Smooth muscle cell (in vitro differentiated cells): Measurements from ENCODE around the gene SDF2L1. TPM values are rescaled to one million over a fixed set of nuclear protein-coding genes. Genes with fewer than 3 reads are reported as not detected.

Source experiments
- DNase-seq: peaks from one replicate; lab custom pipeline; 2025; ENCODE audit not compliant: unreplicated experiment; lab: John Stamatoyannopoulos, UW
- H2AFZ ChIP-seq: fragments of 200-600 bp; sonication (generic); 2 replicates; pipeline ENCODE4 v1.6.0; 2016; ENCODE audit warnings: antibody characterized with exemption, low read depth, mild to moderate bottlenecking
- H3F3A ChIP-seq: fragments of 200-600 bp; sonication (generic); 2 replicates; pipeline ENCODE4 v1.6.0; 2017; ENCODE audit warnings: antibody characterized with exemption, low read depth
- H3K27ac ChIP-seq: fragments of 200-600 bp; sonication (generic); 2 replicates; pipeline ENCODE4 v1.5.1; 2016; ENCODE audit warnings: low read depth, mild to moderate bottlenecking
- H3K27me3 ChIP-seq: fragments of 200-600 bp; sonication (generic); 2 replicates; pipeline ENCODE4 v1.6.1; 2016; ENCODE audit warnings: low read depth, mild to moderate bottlenecking
- H3K36me3 ChIP-seq: fragments of 200-600 bp; sonication (generic); 2 replicates; pipeline ENCODE4 v1.5.1; 2016; ENCODE audit warnings: low read depth
- H3K4me1 ChIP-seq: fragments of 200-600 bp; sonication (generic); 2 replicates; pipeline ENCODE4 v1.5.1; 2016; ENCODE audit warnings: low read depth
- H3K4me2 ChIP-seq: fragments of 200-600 bp; sonication (generic); 2 replicates; pipeline ENCODE4 v1.6.0; 2016; ENCODE audit warnings: mild to moderate bottlenecking
- H3K4me3 ChIP-seq: fragments of 200-600 bp; sonication (generic); 2 replicates; pipeline ENCODE4 v1.5.1; 2016; ENCODE audit warnings: mild to moderate bottlenecking
- H3K79me2 ChIP-seq: fragments of 200-600 bp; sonication (generic); 2 replicates; pipeline ENCODE4 v1.6.0; 2016; ENCODE audit warnings: low read depth, mild to moderate bottlenecking
- H3K9ac ChIP-seq: fragments of 200-600 bp; sonication (generic); 2 replicates; pipeline ENCODE4 v1.6.0; 2016; ENCODE audit warnings: low read depth
- H3K9me3 ChIP-seq: fragments of 200-600 bp; sonication (generic); replicated peaks from 2 replicates; pipeline ENCODE4 v1.5.1; 2016; ENCODE audit warnings: low read depth
- H4K20me1 ChIP-seq: fragments of 200-600 bp; sonication (generic); 2 replicates; pipeline ENCODE4 v1.6.0; 2016; ENCODE audit warnings: low read depth
- CTCF ChIP-seq: fragments of 200-600 bp; sonication (generic); IDR thresholded peaks from 2 replicates; pipeline ENCODE4 v1.5.1; 2017; ENCODE audit warnings: borderline replicate concordance, mild to moderate bottlenecking, antibody characterized with exemption; ENCODE audit not compliant: insufficient read depth, poor library complexity, severe bottlenecking
- WGBS: methylation state at CpG from one replicate; pipeline ENCODE4 v1.1.7; 2016; ENCODE audit warnings: low lambda C conversion rate; 5-methylcytosine and 5-hydroxymethylcytosine counted together
- polyA plus RNA-seq: library from polyadenylated mRNA; unstranded; fragments of >200 nt; fragmentation: Nextera tagmentation; extraction: Ambion mirVana; gene quantifications from 2 replicates; pipeline ENCODE4 v1.2.1, GENCODE V29; 2016
- total RNA-seq: library from RNA; depleted of rRNA; stranded (reverse); fragments of >200 nt; gene quantifications from 2 replicates; pipeline ENCODE4 v1.2.3, GENCODE V29; 2014

Gene SDF2L1
- total and polyA plus RNA-seq, 2 experiments from 2014 or later, result 24.9 to 102 TPM

GRCh38 chr22:21657020-21657359 lies 14.9 kb downstream of the SDF2L1 start:
- Histone ChIP-seq H3K4me2 (peak overlapping the region; percentile 92), H3K4me3 (peak overlapping the region; percentile 44), H3K9me3 (no peaks in the 10 kb centered on the region), H4K20me1 (no peaks in the 10 kb centered on the region), H3K79me2 (no peaks in the 10 kb centered on the region), H3K27ac (no peak overlapping the region), H2AFZ (no peak overlapping the region), H3F3A (no peaks in the 10 kb centered on the region), H3K9ac (no peak overlapping the region), H3K27me3 (no peaks in the 10 kb centered on the region), H3K4me1 (peaks cover 15% of the 10 kb centered on the region), H3K36me3 (no peaks in the 10 kb centered on the region)
- no peak for DNase-seq
- TF ChIP-seq CTCF, result no peak
- 44% methylated on average over 15 of the region's 17 CpGs for WGBS

DNA sequence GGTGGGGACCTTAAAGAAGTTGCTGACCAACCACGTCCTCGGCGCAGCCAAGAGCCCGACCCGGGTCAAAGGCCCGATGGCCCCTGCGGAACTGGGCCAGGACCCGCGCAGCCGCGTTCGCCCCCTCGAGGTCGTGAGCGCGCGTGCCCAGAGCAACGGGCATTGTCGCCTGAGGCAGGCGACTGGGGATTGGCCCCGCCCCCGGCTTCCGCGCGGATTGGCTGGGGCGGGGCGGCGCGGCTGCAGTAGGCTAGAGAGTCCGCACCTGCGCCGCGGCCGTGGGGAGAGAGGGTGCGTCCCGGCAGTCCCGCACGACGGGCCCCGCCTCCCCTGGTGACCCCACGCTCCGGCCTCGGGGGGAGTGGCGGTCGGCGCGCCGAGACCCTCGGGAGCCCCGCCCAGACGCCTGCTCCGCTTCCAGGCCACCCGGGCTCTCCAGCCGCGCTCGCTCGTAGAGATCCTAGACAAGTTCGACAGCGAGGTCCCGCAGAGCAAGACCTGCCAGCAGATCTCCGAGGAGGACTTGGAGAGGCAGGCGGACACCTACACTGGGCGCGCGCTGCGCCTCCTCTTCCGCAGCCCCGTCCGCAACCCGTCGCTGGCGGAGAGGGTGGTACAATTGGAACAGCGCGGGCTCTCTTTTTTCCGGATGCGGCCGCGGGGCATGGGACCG lies 15.4 kb downstream of the SDF2L1 start:
- no peak overlapping the region for H3K9ac ChIP-seq

GRCh38 chr22:21659864-21660525 lies 17.9 kb downstream of the SDF2L1 start:
- Histone ChIP-seq H3K36me3 (no peaks in the 10 kb centered on the region), H3K4me1 (peaks cover 7% of the 10 kb centered on the region), H3K27me3 (no peaks in the 10 kb centered on the region), H3K27ac (no peak overlapping the region), H2AFZ (no peak overlapping the region), H4K20me1 (no peaks in the 10 kb centered on the region), H3K9me3 (no peaks in the 10 kb centered on the region), H3K9ac (no peak overlapping the region), H3K4me2 (no peak overlapping the region), H3K4me3 (no peak overlapping the region), H3F3A (no peaks in the 10 kb centered on the region), H3K79me2 (no peaks in the 10 kb centered on the region)
- WGBS, result 89% methylated on average over 7 of the region's 7 CpGs
- DNase-seq, result no peak
- no peak for TF ChIP-seq CTCF

More for the DNA sequence above, 15.4 kb downstream of the SDF2L1 start:
- H4K20me1 ChIP-seq, result no peaks in the 10 kb centered on the region
- H3F3A ChIP-seq, result no peaks in the 10 kb centered on the region
- no peaks in the 10 kb centered on the region for H3K79me2 ChIP-seq
- peak; percentile 5 for TF ChIP-seq CTCF
- no peak overlapping the region for H3K27ac ChIP-seq
- WGBS, result 1% methylated on average over 70 of the region's 79 CpGs
- H2AFZ ChIP-seq, result peak overlapping the region; percentile 74
- H3K27me3 ChIP-seq, result no peaks in the 10 kb centered on the region
- H3K4me3 ChIP-seq, result peak overlapping the region; percentile 44
- H3K4me2 ChIP-seq, result peak overlapping the region; percentile 92
- peaks cover 15% of the 10 kb centered on the region for H3K4me1 ChIP-seq
- H3K9me3 ChIP-seq, result no peaks in the 10 kb centered on the region
- H3K36me3 ChIP-seq, result no peaks in the 10 kb centered on the region
- peak; percentile 14 for DNase-seq

- Histone ChIP-seq H3K36me3 (no peaks in the 10 kb centered on the region), H3K79me2 (no peaks in the 10 kb centered on the region), H3K27me3 (no peaks in the 10 kb centered on the region), H3K27ac (no peak overlapping the region), H3K4me1 (peaks cover 13% of the 10 kb centered on the region), H3K4me2 (no peak overlapping the region), H4K20me1 (no peaks in the 10 kb centered on the region), H3K4me3 (no peak overlapping the region), H2AFZ (no peak overlapping the region), H3F3A (no peaks in the 10 kb centered on the region), H3K9ac (no peak overlapping the region), H3K9me3 (no peaks in the 10 kb centered on the region)
- no peak for TF ChIP-seq CTCF
- WGBS, result 92% methylated on average over 7 of the region's 7 CpGs
- DNase-seq, result no peak
These were observed 18.8 kb downstream of the SDF2L1 start for GRCh38 chr22:21660904-21661303.
